ENCODE data around the gene PYGL. TPM values are rescaled to one million over a fixed set of nuclear protein-coding genes. Genes with fewer than 3 reads are reported as not detected.
"Not testable (repeated sequence)": the region's sequence is repeated elsewhere in the genome, so short reads cannot be mapped to it uniquely, and the experiment has no call there.

PYGL gene
- total RNA-seq, 2 experiments from 2014 or later = 0.62 to 0.67 TPM

- ChIA-PET POLR2A (no interaction called here), CTCF (no interaction called here)
- Mint-ChIP-seq H3K4me3 (no peak overlapping the region), H3K27ac (no peak overlapping the region), H3K9me3 (ENCODE audit: low read depth) (no peaks in the 10 kb centered on the region), H3K36me3 (ENCODE audit: low read depth) (no peaks in the 10 kb centered on the region), H3K27me3 (no peaks in the 10 kb centered on the region), H3K4me1 (no peaks in the 10 kb centered on the region)
- intact Hi-C loops (cut with DNase I, micrococcal nuclease) = no loop called here
- DNase-seq = no peak
- ATAC-seq = no peak
Observed at GRCh38 chr14:50924236-50924635, 20.0 kb downstream of the PYGL start.

DNA sequence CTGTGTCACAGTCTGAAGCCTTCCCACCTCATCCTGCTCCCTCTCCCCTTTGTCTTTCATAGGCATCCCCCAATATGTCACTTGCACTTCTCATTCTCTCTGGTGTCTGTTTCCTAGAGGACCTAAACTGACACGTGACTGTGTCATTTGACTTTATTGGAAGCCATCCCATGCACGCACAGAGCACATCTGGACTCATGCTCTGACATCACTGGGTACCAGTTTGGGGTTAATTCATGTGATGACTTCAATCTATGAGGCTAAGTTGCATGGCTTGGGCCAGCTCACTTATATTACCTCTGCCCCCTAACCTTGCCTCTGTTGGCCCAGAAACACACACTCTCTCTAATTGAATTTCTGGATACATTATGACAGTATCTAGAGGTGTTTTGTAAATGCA, 21.5 kb downstream of the PYGL start:
- Mint-ChIP-seq H3K36me3 (ENCODE audit: low read depth) (no peaks in the 10 kb centered on the region), H3K4me3 (no peak overlapping the region), H3K9me3 (ENCODE audit: low read depth) (no peaks in the 10 kb centered on the region), H3K4me1 (no peaks in the 10 kb centered on the region), H3K27me3 (no peaks in the 10 kb centered on the region), H3K27ac (no peak overlapping the region)
- intact Hi-C loops (cut with DNase I, micrococcal nuclease) = no loop called here
- ATAC-seq (no peak), DNase-seq (no peak)
- POLR2A ChIA-PET = no interaction called here
- CTCF ChIA-PET = interaction anchor here (1.2 kb wide), 1 partner anchor 17 kb away, joined by 3 read pairs; no protein-coding TSS in a partner anchor

DNA sequence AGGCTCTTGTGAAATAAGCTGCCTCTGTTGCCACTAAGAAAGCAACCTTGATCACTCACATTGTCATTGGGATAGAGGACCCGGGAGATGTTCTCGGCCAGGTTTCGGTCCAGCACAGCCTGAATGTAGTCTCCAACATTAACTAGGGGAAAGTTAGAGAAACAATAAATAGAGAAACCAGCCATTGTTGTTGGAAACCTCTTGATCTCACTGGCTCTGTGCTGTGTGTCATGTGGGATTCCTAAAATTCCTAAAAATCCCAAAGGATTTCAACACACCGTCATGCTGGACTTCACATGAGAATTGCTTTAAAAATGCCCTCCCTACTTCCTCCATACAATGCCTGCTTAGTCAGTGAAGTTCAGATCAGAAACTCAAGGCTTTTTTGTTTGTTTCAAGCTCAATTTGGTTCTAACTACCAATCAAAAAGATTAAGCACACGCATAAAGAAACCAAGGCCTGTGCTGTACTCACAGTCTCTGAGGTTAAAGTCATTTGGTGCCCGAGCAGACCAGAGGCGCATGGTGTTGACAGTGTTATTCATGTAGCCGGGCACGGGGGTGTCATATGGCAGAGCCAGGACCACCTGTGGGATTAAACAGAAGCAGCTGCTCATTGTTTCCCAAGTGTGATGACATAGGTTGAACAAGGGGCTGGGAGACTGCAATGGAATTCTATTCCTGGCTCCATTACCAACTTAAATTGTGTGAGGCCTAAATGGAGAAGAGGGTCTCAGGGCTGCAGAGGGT, 23.6 kb downstream of the PYGL start:
- H3K9me3 Mint-ChIP-seq (ENCODE audit: low read depth) = no peaks in the 10 kb centered on the region
- H3K36me3 Mint-ChIP-seq (ENCODE audit: low read depth) = no peaks in the 10 kb centered on the region
- no peaks in the 10 kb centered on the region for H3K4me1 Mint-ChIP-seq
- no peak overlapping the region for H3K4me3 Mint-ChIP-seq
- CTCF ChIA-PET = no interaction called here
- POLR2A ChIA-PET = interaction anchor here (0.6 kb wide), 1 partner anchor 294 kb away, joined by 4 read pairs; no protein-coding TSS in a partner anchor
- DNase-seq (no peak), ATAC-seq (no peak)
- intact Hi-C loops (cut with DNase I, micrococcal nuclease) = no loop called here
- no peaks in the 10 kb centered on the region for H3K27me3 Mint-ChIP-seq
- no peak overlapping the region for H3K27ac Mint-ChIP-seq

DNA sequence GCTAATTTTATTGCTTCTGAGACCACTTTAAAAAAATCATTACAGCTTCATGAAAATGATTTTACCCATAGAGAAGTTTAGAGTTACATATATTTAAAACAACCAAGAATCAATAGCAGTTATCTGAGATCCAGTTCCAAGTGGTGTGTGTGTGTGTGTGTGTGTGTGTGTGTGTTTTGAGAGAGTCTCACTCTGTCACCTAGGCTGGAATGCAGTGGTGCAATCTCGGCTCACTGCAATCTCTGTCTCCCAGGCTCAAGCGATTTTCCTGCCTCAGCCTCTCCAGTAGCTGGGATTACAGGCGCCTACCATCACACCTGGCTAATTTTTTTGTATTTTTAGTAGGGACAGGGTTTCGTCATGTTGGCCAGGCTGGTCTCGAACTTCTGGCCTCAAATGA, 24.8 kb downstream of the PYGL start:
- ATAC-seq; H3K4me1 Mint-ChIP-seq; H3K36me3 Mint-ChIP-seq (ENCODE audit: low read depth); POLR2A ChIA-PET; CTCF ChIA-PET; H3K9me3 Mint-ChIP-seq (ENCODE audit: low read depth); H3K27ac Mint-ChIP-seq; H3K4me3 Mint-ChIP-seq; intact Hi-C loops (cut with DNase I, micrococcal nuclease); DNase-seq; H3K27me3 Mint-ChIP-seq: not testable (repeated sequence)

GRCh38 chr14:50917449-50917848, 26.8 kb downstream of the PYGL start:
- Mint-ChIP-seq H3K4me1 (no peaks in the 10 kb centered on the region), H3K27me3 (peaks cover 2% of the 10 kb centered on the region), H3K4me3 (no peak overlapping the region), H3K27ac (no peak overlapping the region), H3K9me3 (ENCODE audit: low read depth) (no peaks in the 10 kb centered on the region), H3K36me3 (ENCODE audit: low read depth) (no peaks in the 10 kb centered on the region)
- no peak for ATAC-seq
- DNase-seq = no peak
- POLR2A ChIA-PET = no interaction called here
- intact Hi-C loops (cut with DNase I, micrococcal nuclease) = no loop called here
- CTCF ChIA-PET = interaction anchor here (1.1 kb wide), 1 partner anchor 19 kb away, joined by 5 read pairs; no protein-coding TSS in a partner anchor

- H3K4me3 Mint-ChIP-seq = no peak overlapping the region
- intact Hi-C loops (cut with DNase I, micrococcal nuclease) = no loop called here
- ATAC-seq = no peak
- POLR2A ChIA-PET = no interaction called here
- H3K9me3 Mint-ChIP-seq (ENCODE audit: low read depth) = no peaks in the 10 kb centered on the region
- H3K27ac Mint-ChIP-seq = no peak overlapping the region
- no peak for DNase-seq
- H3K36me3 Mint-ChIP-seq (ENCODE audit: low read depth) = no peaks in the 10 kb centered on the region
- H3K4me1 Mint-ChIP-seq = no peaks in the 10 kb centered on the region
- CTCF ChIA-PET = interaction anchor here (0.6 to 0.8 kb wide), 3 partner anchors 33 to 736 kb away, joined by 3 to 4 read pairs (median 3); no protein-coding TSS in a partner anchor
- peaks cover 13% of the 10 kb centered on the region for H3K27me3 Mint-ChIP-seq
Observed at GRCh38 chr14:50910495-50911420, 33.5 kb downstream of the PYGL start.

GRCh38 chr14:50906326-50907065, 37.8 kb downstream of the PYGL start:
- Mint-ChIP-seq H3K4me3 (no peak overlapping the region), H3K36me3 (ENCODE audit: low read depth) (no peaks in the 10 kb centered on the region), H3K27me3 (peaks cover 11% of the 10 kb centered on the region), H3K27ac (no peak overlapping the region), H3K4me1 (no peaks in the 10 kb centered on the region), H3K9me3 (ENCODE audit: low read depth) (peaks cover 3% of the 10 kb centered on the region)
- no peak for ATAC-seq
- intact Hi-C loops (cut with DNase I, micrococcal nuclease) = no loop called here
- no peak for DNase-seq
- POLR2A ChIA-PET = no interaction called here
- CTCF ChIA-PET = interaction anchor here (0.6 to 1.4 kb wide), 2 partner anchors 12 to 16 kb away, joined by 3 read pairs; no protein-coding TSS in a partner anchor

DNA sequence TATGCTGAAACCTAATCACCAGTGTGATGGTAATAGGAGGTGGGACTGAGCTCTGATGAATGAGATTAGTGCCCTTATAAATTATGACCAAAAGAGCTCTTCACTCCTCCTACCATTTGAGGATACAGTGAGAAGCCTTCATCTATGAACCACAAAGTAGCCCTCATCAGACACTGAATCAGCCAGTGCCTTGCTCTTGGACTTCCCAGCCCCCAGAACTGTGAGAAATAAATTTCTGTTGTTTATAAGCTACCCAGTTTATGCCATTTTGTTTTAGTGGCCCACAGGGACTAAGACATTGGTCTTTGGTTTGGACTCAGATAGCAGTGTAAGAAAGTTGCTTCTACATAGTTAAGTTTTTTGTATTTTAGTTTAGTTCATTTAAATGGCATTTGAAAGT, 39.6 kb downstream of the PYGL start:
- H3K4me1 Mint-ChIP-seq = no peaks in the 10 kb centered on the region
- ChIA-PET CTCF (interaction anchor here (1.0 to 1.4 kb wide), 3 partner anchors 18 to 270 kb away, joined by 3 read pairs; no protein-coding TSS in a partner anchor), POLR2A (interaction anchor here (0.6 kb wide), 1 partner anchor 11 kb away, joined by 5 read pairs; no protein-coding TSS in a partner anchor)
- H3K4me3 Mint-ChIP-seq = no peak overlapping the region
- peaks cover 8% of the 10 kb centered on the region for H3K27me3 Mint-ChIP-seq
- no peak overlapping the region for H3K27ac Mint-ChIP-seq
- no peak for ATAC-seq
- no peaks in the 10 kb centered on the region for H3K36me3 Mint-ChIP-seq (ENCODE audit: low read depth)
- DNase-seq = no peak
- intact Hi-C loops (cut with DNase I, micrococcal nuclease) = no loop called here
- H3K9me3 Mint-ChIP-seq (ENCODE audit: low read depth) = peaks cover 3% of the 10 kb centered on the region

DNA sequence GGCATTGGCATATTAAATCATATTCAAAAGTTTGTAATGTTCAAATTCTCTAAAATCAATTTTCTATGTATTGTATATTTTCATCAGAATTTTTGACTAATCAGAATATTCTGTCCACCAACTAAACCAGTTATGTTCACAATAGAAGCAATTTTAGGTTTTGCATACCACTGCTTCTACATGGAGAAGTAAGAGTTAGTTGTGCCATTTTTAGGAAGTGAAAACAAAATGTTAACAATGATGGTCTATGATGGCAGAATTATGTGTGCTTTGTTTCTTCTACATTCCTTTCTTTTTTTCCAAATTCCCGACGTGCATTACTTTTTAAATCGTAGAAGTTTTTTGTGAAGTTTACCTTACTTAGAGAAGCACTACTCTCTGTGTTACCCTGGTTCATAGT, 42.9 kb downstream of the PYGL start:
- no peak overlapping the region for H3K4me3 Mint-ChIP-seq
- intact Hi-C loops (cut with DNase I, micrococcal nuclease) = no loop called here
- H3K9me3 Mint-ChIP-seq (ENCODE audit: low read depth) = peaks cover 3% of the 10 kb centered on the region
- no peaks in the 10 kb centered on the region for H3K4me1 Mint-ChIP-seq
- ChIA-PET POLR2A (no interaction called here), CTCF (no interaction called here)
- peaks cover 7% of the 10 kb centered on the region for H3K27me3 Mint-ChIP-seq
- H3K27ac Mint-ChIP-seq = no peak overlapping the region
- H3K36me3 Mint-ChIP-seq (ENCODE audit: low read depth) = no peaks in the 10 kb centered on the region
- no peak for ATAC-seq
- no peak for DNase-seq

DNA sequence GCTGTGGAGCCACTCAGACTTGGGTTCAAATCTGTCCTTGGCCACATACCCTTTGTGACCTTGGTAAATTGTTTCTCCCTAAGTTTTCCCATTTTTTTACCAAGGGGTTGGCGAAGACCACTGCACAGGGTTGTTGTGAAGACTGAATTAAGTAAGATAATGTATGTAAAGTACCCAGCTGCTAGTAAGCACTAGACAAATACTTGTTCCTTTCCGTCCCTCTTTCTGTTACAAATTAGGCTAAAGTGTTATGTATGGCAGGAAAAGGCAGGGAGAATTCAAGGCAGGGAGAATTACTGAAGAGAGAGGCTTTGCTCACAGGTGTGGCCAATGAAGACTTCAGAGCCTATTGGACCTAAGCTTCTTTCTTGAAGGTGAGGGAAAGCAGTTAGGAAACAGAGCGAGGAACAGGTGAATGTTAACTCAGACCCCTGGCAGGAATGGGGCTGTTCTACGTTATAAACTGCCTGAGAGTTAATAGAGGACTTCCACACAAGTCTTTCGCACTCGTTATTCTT, 46.6 kb downstream of the PYGL start:
- CTCF ChIA-PET = no interaction called here
- no peaks in the 10 kb centered on the region for H3K9me3 Mint-ChIP-seq (ENCODE audit: low read depth)
- DNase-seq = no peak
- H3K4me1 Mint-ChIP-seq = no peaks in the 10 kb centered on the region
- no peaks in the 10 kb centered on the region for H3K36me3 Mint-ChIP-seq (ENCODE audit: low read depth)
- intact Hi-C loops (cut with DNase I, micrococcal nuclease) = no loop called here
- no peak overlapping the region for H3K27ac Mint-ChIP-seq
- peaks cover 6% of the 10 kb centered on the region for H3K27me3 Mint-ChIP-seq
- no peak for ATAC-seq
- POLR2A ChIA-PET = no interaction called here
- no peak overlapping the region for H3K4me3 Mint-ChIP-seq

- H3K4me1 Mint-ChIP-seq; H3K27ac Mint-ChIP-seq; H3K36me3 Mint-ChIP-seq (ENCODE audit: low read depth); ATAC-seq; intact Hi-C loops (cut with DNase I, micrococcal nuclease); CTCF ChIA-PET; H3K27me3 Mint-ChIP-seq; DNase-seq; H3K4me3 Mint-ChIP-seq; H3K9me3 Mint-ChIP-seq (ENCODE audit: low read depth); POLR2A ChIA-PET: not testable (repeated sequence)
Observed at GRCh38 chr14:50897005-50897404, 47.3 kb downstream of the PYGL start.

Data from activated CD4-positive, alpha-beta T cell treated with anti-CD3 and anti-CD28 coated beads for 36 hours (primary cell).